GM23248 (cell line): ENCODE data around the gene LHX1. TPM values are rescaled to one million over a fixed set of nuclear protein-coding genes. Genes with fewer than 3 reads are reported as not detected.

Source experiments
- DNase-seq: peaks from one replicate; pipeline ENCODE4 v3.0.0-alpha.2; 2015
- H2AFZ ChIP-seq: fragments of 200-600 bp; sonication (generic); 2 replicates; pipeline ENCODE4 v1.6.1; 2016; ENCODE audit warnings: antibody characterized with exemption
- H3F3A ChIP-seq: fragments of 200-600 bp; sonication (generic); 2 replicates; pipeline ENCODE4 v1.6.1; 2016; ENCODE audit warnings: mild to moderate bottlenecking, antibody characterized with exemption, mixed run types; ENCODE audit not compliant: insufficient read depth
- H3K27ac ChIP-seq: fragments of 200-600 bp; sonication (generic); 2 replicates; pipeline ENCODE4 v1.5.1; 2016; ENCODE audit warnings: mild to moderate bottlenecking
- H3K27me3 ChIP-seq: fragments of 200-600 bp; sonication (generic); replicated peaks from 2 replicates; pipeline ENCODE4 v1.6.1; 2016; ENCODE audit warnings: mild to moderate bottlenecking; ENCODE audit not compliant: insufficient read depth
- H3K36me3 ChIP-seq: fragments of 200-600 bp; sonication (generic); 2 replicates; pipeline ENCODE4 v1.6.1; 2016; ENCODE audit warnings: low read depth, mild to moderate bottlenecking
- H3K4me1 ChIP-seq: fragments of 200-600 bp; sonication (generic); 2 replicates; pipeline ENCODE4 v1.6.1; 2016; ENCODE audit warnings: mild to moderate bottlenecking; ENCODE audit not compliant: insufficient read depth
- H3K4me2 ChIP-seq: fragments of 200-600 bp; sonication (generic); one replicate; pipeline ENCODE4 v1.6.1; 2016; ENCODE audit warnings: mild to moderate bottlenecking; ENCODE audit not compliant: unreplicated experiment
- H3K4me3 ChIP-seq: fragments of 200-600 bp; sonication (generic); 2 replicates; pipeline ENCODE4 v1.5.1; 2016; ENCODE audit warnings: mild to moderate bottlenecking
- H3K79me2 ChIP-seq: fragments of 200-600 bp; sonication (generic); 2 replicates; pipeline ENCODE4 v1.6.1; 2016; ENCODE audit warnings: mild to moderate bottlenecking; ENCODE audit not compliant: insufficient read depth
- H3K9ac ChIP-seq: fragments of 200-600 bp; sonication (generic); 2 replicates; pipeline ENCODE4 v1.6.1; 2016; ENCODE audit warnings: mild to moderate bottlenecking
- H3K9me2 ChIP-seq: fragments of 200-600 bp; sonication (generic); 2 replicates; pipeline ENCODE4 v1.6.1; 2016; ENCODE audit warnings: mixed run types, mild to moderate bottlenecking, moderate library complexity; ENCODE audit not compliant: insufficient read depth
- H3K9me3 ChIP-seq: fragments of 200-600 bp; sonication (generic); one replicate; pipeline ENCODE4 v1.6.1; 2017; ENCODE audit warnings: low read depth
- H4K20me1 ChIP-seq: fragments of 200-600 bp; sonication (generic); 2 replicates; pipeline ENCODE4 v1.6.0; 2016; ENCODE audit not compliant: insufficient read depth
- EZH2 ChIP-seq: fragments of 200-600 bp; sonication (generic); IDR thresholded peaks from 2 replicates; pipeline ENCODE4 v1.6.1; 2018; ENCODE audit warnings: antibody characterized with exemption, mild to moderate bottlenecking; ENCODE audit not compliant: insufficient read depth, poor library complexity, severe bottlenecking
- EZH2phosphoT487 ChIP-seq: fragments of 200-600 bp; sonication (generic); IDR thresholded peaks from 2 replicates; pipeline ENCODE4 v1.6.1; 2018; ENCODE audit warnings: antibody characterized with exemption, moderate library complexity, mild to moderate bottlenecking, low read depth; ENCODE audit not compliant: insufficient read depth
- WGBS, 2 experiments: methylation state at CpG; one replicate each; pipeline ENCODE4 v1.1.6; 2015 to 2017; ENCODE audit warnings: low lambda C conversion rate in 2 of 2, low coverage in 1 of 2; ENCODE audit errors: missing lambda C conversion rate in 2 of 2; 5-methylcytosine and 5-hydroxymethylcytosine counted together
- in situ Hi-C: fragments of 300-500 bp; cut with MboI; formaldehyde crosslinking; loops from 2 replicates; pipeline ENCODE4 v1.15.0; 2020
- polyA plus RNA-seq: library from polyadenylated mRNA; unstranded; fragments of >200 nt; fragmentation: Nextera tagmentation; extraction: Ambion mirVana; gene quantifications from 2 replicates; pipeline ENCODE4 v1.2.1, GENCODE V29; 2016
- total RNA-seq: library from RNA; depleted of rRNA; stranded (reverse); fragments of >200 nt; shearing (Covaris generic); gene quantifications from 2 replicates; pipeline ENCODE4 v1.2.3, GENCODE V29; 2014

LHX1 gene
- total and polyA plus RNA-seq, 2 experiments from 2014 or later: not detected

DNA sequence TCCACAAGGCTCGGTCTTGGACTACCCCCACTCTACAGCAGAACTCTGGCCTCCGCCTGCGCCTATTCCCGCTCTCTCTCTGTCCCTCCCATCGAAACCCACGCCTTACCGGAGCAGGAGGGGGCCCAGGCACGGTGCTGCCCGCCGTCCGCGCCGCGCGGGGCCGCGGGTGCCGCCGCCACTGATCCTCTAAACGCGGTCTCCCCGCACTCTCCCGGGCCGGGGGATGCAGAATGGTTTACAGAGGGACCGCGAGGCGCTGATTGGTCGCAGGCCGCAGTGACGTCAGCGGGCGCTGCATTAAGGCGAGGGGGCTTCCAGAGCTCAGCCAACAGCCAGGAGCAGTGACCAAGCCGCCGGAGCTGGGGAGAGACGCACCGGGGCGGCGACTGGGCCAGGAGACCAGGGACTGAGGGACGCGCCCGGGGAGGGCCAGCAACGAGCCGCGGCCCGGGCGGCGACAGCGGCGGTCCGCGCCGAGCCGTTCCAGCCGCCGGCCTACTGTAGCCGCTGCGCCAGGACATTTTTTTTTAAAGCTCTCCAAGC, 747 bp upstream of the LHX1 start:
- 4 to 7% methylated on average over 43 to 45 of the region's 58 CpGs for WGBS, 2 experiments
- Histone ChIP-seq H4K20me1 (no peaks in the 10 kb centered on the region), H3K9me2 (no peaks in the 10 kb centered on the region), H3K27me3 (peaks cover 96% of the 10 kb centered on the region), H2AFZ (no peak overlapping the region), H3K4me3 (no peak overlapping the region), H3K9me3 (no peaks in the 10 kb centered on the region), H3K4me1 (no peaks in the 10 kb centered on the region), H3K27ac (no peak overlapping the region), H3F3A (no peaks in the 10 kb centered on the region), H3K9ac (no peak overlapping the region), H3K4me2 (no peak overlapping the region), H3K79me2 (no peaks in the 10 kb centered on the region), H3K36me3 (no peaks in the 10 kb centered on the region)
- TF ChIP-seq EZH2: no peak
- no peak for TF ChIP-seq EZH2phosphoT487
- no peak for DNase-seq
- in situ Hi-C loops: no loop called here

GRCh38 chr17:36937959-36938565, 787 bp downstream of the LHX1 start:
- Histone ChIP-seq H3K27me3 (peaks cover 96% of the 10 kb centered on the region), H3K4me2 (no peak overlapping the region), H3K4me3 (peak overlapping the region; percentile 22; the same call in 1 of the 2 replicates), H3K9me2 (no peaks in the 10 kb centered on the region), H2AFZ (no peak overlapping the region; the same call in 1 of the 2 replicates), H3K9ac (no peak overlapping the region), H3K79me2 (no peaks in the 10 kb centered on the region), H3K27ac (no peak overlapping the region), H3K4me1 (no peaks in the 10 kb centered on the region), H3F3A (no peaks in the 10 kb centered on the region), H3K9me3 (no peaks in the 10 kb centered on the region), H4K20me1 (no peaks in the 10 kb centered on the region), H3K36me3 (no peaks in the 10 kb centered on the region)
- 6 to 7% methylated on average over 35 to 36 of the region's 36 CpGs for WGBS, 2 experiments
- in situ Hi-C loops: no loop called here
- no peak for TF ChIP-seq EZH2phosphoT487
- peak; percentile 72 for TF ChIP-seq EZH2
- peak; percentile 44 for DNase-seq

DNA sequence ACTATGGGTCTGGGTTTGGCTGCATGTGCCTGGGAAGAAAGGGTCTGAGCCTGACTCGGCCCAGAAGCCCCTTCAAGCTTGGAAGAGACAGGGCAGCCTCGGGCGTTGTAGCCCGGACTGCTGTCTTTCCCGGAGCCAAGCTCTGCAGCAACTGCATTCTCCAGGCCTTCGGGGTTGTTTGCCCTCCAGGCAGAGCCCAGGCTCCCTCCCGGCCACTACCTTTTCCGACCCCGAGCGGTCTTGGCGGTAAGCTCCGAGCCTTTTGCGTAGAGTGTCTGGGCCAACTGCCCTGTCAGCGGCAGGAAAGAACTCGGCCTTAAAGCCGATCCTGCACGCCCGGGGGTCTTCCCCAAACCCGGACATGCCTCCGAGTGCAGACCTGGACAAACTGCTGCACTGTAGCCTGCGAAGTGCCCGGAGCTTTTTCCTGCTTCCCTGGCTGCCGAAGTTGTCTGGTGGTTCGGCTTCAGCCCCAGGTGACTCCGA, 1.3 kb downstream of the LHX1 start:
- H3K27ac ChIP-seq: no peak overlapping the region
- TF ChIP-seq EZH2phosphoT487: no peak
- no peak for TF ChIP-seq EZH2
- no peaks in the 10 kb centered on the region for H3K9me2 ChIP-seq
- H3F3A ChIP-seq: no peaks in the 10 kb centered on the region
- no peaks in the 10 kb centered on the region for H3K4me1 ChIP-seq
- H2AFZ ChIP-seq: no peak overlapping the region
- H4K20me1 ChIP-seq: no peaks in the 10 kb centered on the region
- no peak overlapping the region for H3K9ac ChIP-seq
- no peak overlapping the region for H3K4me3 ChIP-seq
- H3K27me3 ChIP-seq: peaks cover 96% of the 10 kb centered on the region
- no peaks in the 10 kb centered on the region for H3K9me3 ChIP-seq
- H3K79me2 ChIP-seq: no peaks in the 10 kb centered on the region
- 8 to 9% methylated on average over 22 to 24 of the region's 25 CpGs for WGBS, 2 experiments
- no peak overlapping the region for H3K4me2 ChIP-seq
- H3K36me3 ChIP-seq: no peaks in the 10 kb centered on the region
- in situ Hi-C loops: no loop called here
- DNase-seq: no peak

GRCh38 chr17:36939052-36939801, 2.0 kb downstream of the LHX1 start:
- Histone ChIP-seq H3K27me3 (peaks cover 96% of the 10 kb centered on the region), H3K4me1 (no peaks in the 10 kb centered on the region), H3K9me3 (no peaks in the 10 kb centered on the region), H3K9ac (no peak overlapping the region), H3K36me3 (no peaks in the 10 kb centered on the region), H3K4me3 (no peak overlapping the region), H4K20me1 (no peaks in the 10 kb centered on the region), H2AFZ (no peak overlapping the region), H3K4me2 (no peak overlapping the region), H3K27ac (no peak overlapping the region), H3F3A (no peaks in the 10 kb centered on the region), H3K9me2 (no peaks in the 10 kb centered on the region), H3K79me2 (no peaks in the 10 kb centered on the region)
- peak; percentile 87; the same call in 1 of the 2 replicates for TF ChIP-seq EZH2phosphoT487
- peak; percentile 96 for TF ChIP-seq EZH2
- WGBS, 2 experiments: 10 to 11% methylated on average over 43 of the region's 43 CpGs
- DNase-seq: no peak
- in situ Hi-C loops: no loop called here
